Small intestine (tissue), 16 donors: Measurements from ENCODE around the gene KEL. TPM values are rescaled to one million over a fixed set of nuclear protein-coding genes. Genes with fewer than 3 reads are reported as not detected.

Experiments used
- DNase-seq, 2 donors: peaks; one replicate each; pipeline versions ENCODE4 v3.0.0 to v3.0.0-alpha.2; 2013
- FAIRE-seq: peaks from 2 replicates; lab custom pipeline; 2012; peaks lifted over from hg19 to GRCh38; lab: Jason Lieb, UNC
- H3K27ac ChIP-seq, 3 donors: one replicate each; pipeline ENCODE4 v1.5.1; 2013; ENCODE audit warnings: low read length in 2 of 3, mild to moderate bottlenecking in 2 of 3, control low read depth in 1 of 3, inconsistent platforms in 1 of 3, low read depth in 1 of 3, moderate library complexity in 1 of 3
- H3K27me3 ChIP-seq, 3 donors: one replicate each; pipeline ENCODE4 v1.6.1; 2013; ENCODE audit warnings: low read length in 3 of 3, inconsistent platforms in 1 of 3; ENCODE audit not compliant: control insufficient read depth in 3 of 3, insufficient read depth in 3 of 3
- H3K36me3 ChIP-seq, 3 donors: one replicate each; pipeline ENCODE4 v1.6.1; 2013; ENCODE audit warnings: low read length in 3 of 3, inconsistent platforms in 1 of 3, low read depth in 1 of 3, mild to moderate bottlenecking in 1 of 3, moderate library complexity in 1 of 3; ENCODE audit not compliant: control insufficient read depth in 3 of 3, insufficient read depth in 2 of 3
- H3K4me1 ChIP-seq, 3 donors: one replicate each; pipeline ENCODE4 v1.6.1; 2013; ENCODE audit warnings: low read length in 2 of 3, inconsistent platforms in 1 of 3, low read depth in 1 of 3, mild to moderate bottlenecking in 1 of 3, moderate library complexity in 1 of 3; ENCODE audit not compliant: control insufficient read depth in 3 of 3, insufficient read depth in 2 of 3
- H3K4me3 ChIP-seq, 3 donors: one replicate each; pipeline ENCODE4 v1.5.1; 2013; ENCODE audit warnings: low read length in 3 of 3, control low read depth in 1 of 3, inconsistent platforms in 1 of 3, low read depth in 1 of 3, mild to moderate bottlenecking in 1 of 3, moderate library complexity in 1 of 3
- H3K9me3 ChIP-seq, 2 donors: one replicate each; pipeline ENCODE4 v1.6.1; 2013; ENCODE audit warnings: low read depth in 1 of 2, low read length in 1 of 2; ENCODE audit not compliant: control insufficient read depth in 2 of 2, insufficient read depth in 1 of 2
- WGBS, 3 donors: extraction: QIAGEN DNeasy Blood & Tissue Kit; methylation state at CpG; one replicate each; pipeline ENCODE4 v1.1.7; 2013; 5-methylcytosine and 5-hydroxymethylcytosine counted together
- long read RNA-seq, 10 donors: transcript quantifications; one replicate each; lab custom pipeline, GENCODE V29; 2026
- polyA plus RNA-seq, 4 donors: library from polyadenylated mRNA; stranded (reverse) in 3 of 4; unstranded in 1 of 4; fragments of 200-250 nt in 3 of 4; fragments of 120-200 nt in 1 of 4; gene quantifications; one replicate each; pipeline versions ENCODE4 v1.2.1 to v1.2.3, GENCODE V29; 2013
- donor health status: healthy with polysubstance abuse.
- donor health status: control.
- donor health status: control.
- donor health status: Bipolar disorder and iron deficiency.
- donor health status: healthy.

Gene KEL
- 1 to 10 TPM in 1 of 4 donors, under 1 TPM in 1, not detected in 2; 0.13 to 6.6 TPM for polyA plus RNA-seq
- long read RNA-seq, donor 1, transcript KEL-201 (19 exons, 2,812 nt) = major isoform, 5 of 35 reads
- long read RNA-seq, donor 1, partial matches to known transcripts = 28 of 35 reads
- long read RNA-seq, donor 1, other reads (novel, unspliced or antisense) = 0 of 35 reads
- long read RNA-seq, donor 2, transcript KEL-201 (19 exons, 2,812 nt) = major isoform, 8 of 25 reads
- long read RNA-seq, donor 2, partial matches to known transcripts = 17 of 25 reads
- long read RNA-seq, donor 2, other reads (novel, unspliced or antisense) = 0 of 25 reads
- long read RNA-seq, donor 3, partial matches to known transcripts = 30 of 41 reads
- long read RNA-seq, donor 3, other reads (novel, unspliced or antisense) = 0 of 41 reads
- long read RNA-seq, donor 4 = 0 reads
- long read RNA-seq, donor 5 = 0 reads
- long read RNA-seq, donor 6, transcript KEL-201 (19 exons, 2,812 nt) = major isoform, 6 of 28 reads
- long read RNA-seq, donor 6, partial matches to known transcripts = 22 of 28 reads
- long read RNA-seq, donor 6, other reads (novel, unspliced or antisense) = 0 of 28 reads
- long read RNA-seq, donor 7 = 0 reads
- long read RNA-seq, donor 8 = 0 reads
- long read RNA-seq, donor 9, partial matches to known transcripts = 0 of 3 reads
- long read RNA-seq, donor 9, other reads (novel, unspliced or antisense) = 0 of 3 reads
- long read RNA-seq, donor 10, partial matches to known transcripts = 0 of 1 reads
- long read RNA-seq, donor 10, other reads (novel, unspliced or antisense) = 0 of 1 reads

- peak in 1 of 2 donors; percentile 48 for DNase-seq
- H3K4me1 ChIP-seq = peaks cover 0 to 27% (median 0%) of the 10 kb centered on the region in 3 donors
- H3K9me3 ChIP-seq = no peaks in the 10 kb centered on the region
- WGBS, 3 donors = 77 to 92% (median 87%) methylated on average over 9 of the region's 9 CpGs
- FAIRE-seq = no peak
- H3K27me3 ChIP-seq = no peaks in the 10 kb centered on the region
- H3K27ac ChIP-seq = peak within 1 kb of the TSS in 1 of 3 donors; percentile 83
- H3K4me3 ChIP-seq = peak within 1 kb of the TSS in 1 of 3 donors; percentile 68
- H3K36me3 ChIP-seq = peaks cover 0 to 10% (median 0%) of the 10 kb centered on the region in 3 donors
Observed at GRCh38 chr7:142961973-142962926, at the start of gene KEL. KEL (minus strand) TSS chr7:142962363; CDS start chr7:142962206, 157 bp downstream.

GRCh38 chr7:143008007-143008901, 46.1 kb upstream of the KEL start:
- H3K27me3 ChIP-seq = no peaks in the 10 kb centered on the region
- no peaks in the 10 kb centered on the region for H3K36me3 ChIP-seq
- peak; percentile 77 to 83 for DNase-seq
- no peak for FAIRE-seq
- no peaks in the 10 kb centered on the region for H3K4me1 ChIP-seq
- 42 to 45% (median 42%) methylated on average over 24 of the region's 24 CpGs for WGBS, 3 donors
- H3K9me3 ChIP-seq = no peaks in the 10 kb centered on the region
- H3K27ac ChIP-seq = no peak overlapping the region
- no peak overlapping the region for H3K4me3 ChIP-seq

- Histone ChIP-seq H3K4me1 (peaks cover 0 to 5% (median 2%) of the 10 kb centered on the region in 3 donors), H3K27me3 (no peaks in the 10 kb centered on the region), H3K4me3 (no peak overlapping the region), H3K27ac (no peak overlapping the region), H3K9me3 (no peaks in the 10 kb centered on the region), H3K36me3 (no peaks in the 10 kb centered on the region)
- no peak for FAIRE-seq
- no peak for DNase-seq
- WGBS, 3 donors = 75 to 83% (median 76%) methylated on average over 6 of the region's 6 CpGs
Observed at GRCh38 chr7:143005632-143006260, 43.6 kb upstream of the KEL start.

GRCh38 chr7:143003393-143004051, 41.4 kb upstream of the KEL start:
- Histone ChIP-seq H3K27me3 (no peaks in the 10 kb centered on the region), H3K27ac (peak overlapping the region in 1 of 3 donors; percentile 69), H3K4me1 (peaks cover 0 to 14% (median 4%) of the 10 kb centered on the region in 3 donors), H3K4me3 (peak overlapping the region in 2 of 3 donors; percentile 10 to 32), H3K9me3 (no peaks in the 10 kb centered on the region), H3K36me3 (no peaks in the 10 kb centered on the region)
- 10 to 28% (median 15%) methylated on average over 6 of the region's 6 CpGs for WGBS, 3 donors
- DNase-seq = peak; percentile 63 to 68
- FAIRE-seq = no peak

GRCh38 chr7:143002898-143003297, 40.7 kb upstream of the KEL start:
- peak overlapping the region in 1 of 3 donors; percentile 69 for H3K27ac ChIP-seq
- H3K4me3 ChIP-seq = peak overlapping the region in 2 of 3 donors; percentile 10 to 32
- no peaks in the 10 kb centered on the region for H3K36me3 ChIP-seq
- no peaks in the 10 kb centered on the region for H3K27me3 ChIP-seq
- WGBS, 3 donors = 17 to 56% (median 34%) methylated on average over 5 of the region's 5 CpGs
- no peaks in the 10 kb centered on the region for H3K9me3 ChIP-seq
- H3K4me1 ChIP-seq = peaks cover 0 to 15% (median 4%) of the 10 kb centered on the region in 3 donors
- FAIRE-seq (no peak), DNase-seq (peak; percentile 75 to 92)

GRCh38 chr7:143002106-143002505, 39.9 kb upstream of the KEL start:
- FAIRE-seq (no peak), DNase-seq (peak; percentile 12 to 34)
- Histone ChIP-seq H3K27me3 (no peaks in the 10 kb centered on the region), H3K4me1 (peaks cover 0 to 20% (median 4%) of the 10 kb centered on the region in 3 donors), H3K36me3 (no peaks in the 10 kb centered on the region), H3K4me3 (no peak overlapping the region), H3K9me3 (no peaks in the 10 kb centered on the region), H3K27ac (no peak overlapping the region)
- 17 to 42% (median 27%) methylated on average over 3 of the region's 3 CpGs for WGBS, 3 donors
